T-cell (primary cell): ENCODE data around the gene WDR41. TPM values are rescaled to one million over a fixed set of nuclear protein-coding genes. Genes with fewer than 3 reads are reported as not detected.
"Not testable (repeated sequence)": the region's sequence is repeated elsewhere in the genome, so short reads cannot be mapped to it uniquely, and the experiment has no call there.

Source experiments
- ATAC-seq, 4 experiments: fragments of 200-7000 bp in 3 of 4; fragments of 150-1000 bp in 1 of 4; cut with Tn5 transposase; replicated peaks in 1 of 4; 1 replicate in 3 of 4; 2 replicates in 1 of 4; pipeline ENCODE4 v1.10.0; 2021; ENCODE audit warnings: moderate library complexity in 3 of 4, mild to moderate bottlenecking in 2 of 4, moderate number of reproducible peaks in 1 of 4
- CTCF ChIA-PET, 2 donors: fragments of 300-600 bp; sonication (Branson Sonifier 250); formaldehyde crosslinking; loops; one replicate each; lab custom pipeline; 2022; ENCODE audit warnings: antibody characterized with exemption in 2 of 2; lab: Charles Lee
- POLR2A ChIA-PET, 2 donors: fragments of 300-600 bp; sonication (Branson Sonifier 250); formaldehyde crosslinking; loops; one replicate each; lab custom pipeline; 2022; ENCODE audit warnings: antibody characterized with exemption in 2 of 2; lab: Charles Lee
- DNase-seq, 35 experiments: peaks; one replicate each; pipeline versions ENCODE4 v3.0.0 to v3.0.0-alpha.2; 2013 to 2023
- H3K27ac ChIP-seq: one replicate; pipeline ENCODE4 v1.5.1; 2013; ENCODE audit warnings: low read length
- H3K27me3 ChIP-seq, 2 experiments: replicated peaks in 1 of 2; 1 replicate in 1 of 2; 2 replicates in 1 of 2; pipeline versions ENCODE4 v1.6.1 to v1.7.0; 2013; ENCODE audit warnings: low read length in 1 of 2, mixed read lengths in 1 of 2; ENCODE audit not compliant: control insufficient read depth in 2 of 2, insufficient read depth in 2 of 2; ENCODE audit errors: extremely low read depth in 1 of 2
- H3K36me3 ChIP-seq, 2 donors: 1 replicate in 1 of 2; 2 replicates in 1 of 2; pipeline versions ENCODE4 v1.6.1 to v1.7.0; 2013; ENCODE audit warnings: low read length in 1 of 2; ENCODE audit not compliant: control insufficient read depth in 2 of 2, insufficient read depth in 1 of 2; ENCODE audit errors: extremely low read depth in 1 of 2
- H3K4me1 ChIP-seq, 2 experiments: 1 replicate in 1 of 2; 2 replicates in 1 of 2; pipeline versions ENCODE4 v1.6.1 to v1.7.0; 2013; ENCODE audit warnings: low read length in 2 of 2, mixed read lengths in 1 of 2; ENCODE audit not compliant: insufficient read depth in 2 of 2, control insufficient read depth in 1 of 2; ENCODE audit errors: extremely low read depth in 1 of 2
- H3K4me3 ChIP-seq, 2 donors: 1 replicate in 1 of 2; 2 replicates in 1 of 2; pipeline versions ENCODE4 v1.5.1 to v1.7.0; 2013; ENCODE audit warnings: mild to moderate bottlenecking in 2 of 2, low read length in 1 of 2, moderate library complexity in 1 of 2; ENCODE audit not compliant: control insufficient read depth in 1 of 2; ENCODE audit errors: extremely low read depth in 1 of 2
- H3K9me3 ChIP-seq: 2 replicates; pipeline ENCODE4 v1.7.0; 2013
- H3K27ac Mint-ChIP-seq, 2 donors: one replicate each; pipeline ENCODE4 v1.8.0; 2020 to 2021; ENCODE audit warnings: mild to moderate bottlenecking in 2 of 2, mixed read lengths in 2 of 2
- H3K27me3 Mint-ChIP-seq, 2 donors: one replicate each; pipeline ENCODE4 v1.8.0; 2021 to 2022; ENCODE audit warnings: mixed read lengths in 2 of 2
- H3K36me3 Mint-ChIP-seq: one replicate; pipeline ENCODE4 v1.8.0; 2021; ENCODE audit warnings: mixed read lengths
- H3K4me1 Mint-ChIP-seq, 3 donors: one replicate each; pipeline ENCODE4 v1.8.0; 2020 to 2022; ENCODE audit warnings: mixed read lengths in 3 of 3, mild to moderate bottlenecking in 1 of 3
- H3K4me3 Mint-ChIP-seq, 3 donors: one replicate each; pipeline ENCODE4 v1.8.0; 2020 to 2022; ENCODE audit warnings: mild to moderate bottlenecking in 3 of 3, mixed read lengths in 3 of 3, moderate library complexity in 3 of 3
- H3K9me3 Mint-ChIP-seq, 3 donors: one replicate each; pipeline ENCODE4 v1.8.0; 2020 to 2022; ENCODE audit warnings: mixed read lengths in 3 of 3
- WGBS: methylation state at CpG from one replicate; pipeline ENCODE4 v1.1.5; 2013; ENCODE audit warnings: missing lambda C conversion rate; ENCODE audit not compliant: insufficient coverage; 5-methylcytosine and 5-hydroxymethylcytosine counted together
- total RNA-seq, 35 experiments: library from RNA in 6 of 35; stranded (reverse) in 6 of 35; fragments of 120-200 nt in 1 of 35; gene quantifications; one replicate each; pipeline versions ENCODE4 v1.2.1 to v1.2.4 and lab custom pipeline; 2013 to 2026

WDR41 gene
- total RNA-seq, 5 donors from 2014 or later (not counting 1 experiment from before 2014, with no cell fraction given): 8.3 to 13.5 (median 11.7) TPM

GRCh38 chr5:77389746-77390145 is 102.4 kb downstream of the WDR41 start:
- CTCF ChIA-PET: no interaction called here
- Histone ChIP-seq H3K4me1 (no peaks in the 10 kb centered on the region), H3K36me3 (no peaks in the 10 kb centered on the region), H3K9me3 (no peaks in the 10 kb centered on the region), H3K27ac (no peak overlapping the region), H3K27me3 (peaks cover 0 to 17% of the 10 kb centered on the region in 2 experiments), H3K4me3 (no peak overlapping the region)
- no peaks in the 10 kb centered on the region for H3K4me1 Mint-ChIP-seq
- no peak for ATAC-seq
- H3K27ac Mint-ChIP-seq: no peak overlapping the region
- 100% methylated on average over 1 of the region's 2 CpGs for WGBS
- H3K27me3 Mint-ChIP-seq: no peaks in the 10 kb centered on the region
- no peak for DNase-seq
- POLR2A ChIA-PET: no interaction called here
- H3K4me3 Mint-ChIP-seq: no peak overlapping the region
- H3K36me3 Mint-ChIP-seq: no peaks in the 10 kb centered on the region
- H3K9me3 Mint-ChIP-seq: no peaks in the 10 kb centered on the region

GRCh38 chr5:77386340-77386739 is 105.8 kb downstream of the WDR41 start:
- peaks cover 0 to 15% of the 10 kb centered on the region in 2 experiments for H3K27me3 ChIP-seq
- H3K4me1 Mint-ChIP-seq, DNase-seq, H3K36me3 ChIP-seq, H3K4me3 Mint-ChIP-seq, H3K9me3 Mint-ChIP-seq, H3K27me3 Mint-ChIP-seq, H3K9me3 ChIP-seq, POLR2A ChIA-PET, H3K4me3 ChIP-seq, H3K27ac ChIP-seq, ATAC-seq, H3K36me3 Mint-ChIP-seq, H3K27ac Mint-ChIP-seq, H3K4me1 ChIP-seq: not testable (repeated sequence)
- no CpG with 5 or more reads among the region's 1 CpG for WGBS
- CTCF ChIA-PET: interaction anchor here in 1 of 2 donors (0.5 kb wide), 1 partner anchor 220 kb away, joined by 4 read pairs; no protein-coding TSS in a partner anchor

GRCh38 chr5:77383336-77383735 is 108.8 kb downstream of the WDR41 start:
- H3K27me3 Mint-ChIP-seq, H3K9me3 Mint-ChIP-seq, H3K27me3 ChIP-seq, H3K27ac ChIP-seq, H3K4me3 ChIP-seq, H3K4me3 Mint-ChIP-seq, H3K36me3 Mint-ChIP-seq, H3K27ac Mint-ChIP-seq, H3K36me3 ChIP-seq, POLR2A ChIA-PET, CTCF ChIA-PET, ATAC-seq, DNase-seq, H3K9me3 ChIP-seq, H3K4me1 ChIP-seq: not testable (repeated sequence)
- no CpG with 5 or more reads among the region's 2 CpGs for WGBS
- H3K4me1 Mint-ChIP-seq: peaks cover 26 to 29% (median 29%) of the 10 kb centered on the region in 3 donors

Other genes with a start within 250 kb of the WDR41 start
- not detected for gene OTP, start 146.4 kb upstream of the WDR41 start, total RNA-seq